GM19023 (cell line): ENCODE results near the gene CCKAR.

Experiments used
- ATAC-seq: cut with Tn5 transposase; IDR thresholded peaks from one replicate; pipeline ENCODE4 v1.9.1; 2021; ENCODE audit warnings: mild to moderate bottlenecking, moderate library complexity; ENCODE audit not compliant: unreplicated experiment

The CCKAR gene

DNA sequence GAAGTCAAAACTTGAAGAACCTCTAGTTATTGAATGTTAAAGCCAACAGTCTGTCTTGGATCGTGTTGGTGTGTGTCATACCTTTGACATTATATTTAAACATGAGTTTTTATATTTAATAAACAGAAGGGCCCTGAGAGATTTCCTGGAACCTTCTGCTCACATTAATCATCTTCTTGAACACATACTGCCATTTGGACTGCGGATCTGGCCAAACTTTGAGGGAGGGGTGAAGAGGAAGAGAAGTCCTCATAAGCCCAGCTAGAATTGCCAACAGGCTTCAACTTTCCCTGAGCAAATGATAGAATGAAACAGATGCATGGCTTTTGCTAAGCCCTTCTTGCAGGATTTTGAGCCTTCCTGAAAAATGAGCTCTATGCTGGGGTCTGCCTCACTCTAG, 27.4 kb downstream of the CCKAR start:
- ATAC-seq, result no peak

DNA sequence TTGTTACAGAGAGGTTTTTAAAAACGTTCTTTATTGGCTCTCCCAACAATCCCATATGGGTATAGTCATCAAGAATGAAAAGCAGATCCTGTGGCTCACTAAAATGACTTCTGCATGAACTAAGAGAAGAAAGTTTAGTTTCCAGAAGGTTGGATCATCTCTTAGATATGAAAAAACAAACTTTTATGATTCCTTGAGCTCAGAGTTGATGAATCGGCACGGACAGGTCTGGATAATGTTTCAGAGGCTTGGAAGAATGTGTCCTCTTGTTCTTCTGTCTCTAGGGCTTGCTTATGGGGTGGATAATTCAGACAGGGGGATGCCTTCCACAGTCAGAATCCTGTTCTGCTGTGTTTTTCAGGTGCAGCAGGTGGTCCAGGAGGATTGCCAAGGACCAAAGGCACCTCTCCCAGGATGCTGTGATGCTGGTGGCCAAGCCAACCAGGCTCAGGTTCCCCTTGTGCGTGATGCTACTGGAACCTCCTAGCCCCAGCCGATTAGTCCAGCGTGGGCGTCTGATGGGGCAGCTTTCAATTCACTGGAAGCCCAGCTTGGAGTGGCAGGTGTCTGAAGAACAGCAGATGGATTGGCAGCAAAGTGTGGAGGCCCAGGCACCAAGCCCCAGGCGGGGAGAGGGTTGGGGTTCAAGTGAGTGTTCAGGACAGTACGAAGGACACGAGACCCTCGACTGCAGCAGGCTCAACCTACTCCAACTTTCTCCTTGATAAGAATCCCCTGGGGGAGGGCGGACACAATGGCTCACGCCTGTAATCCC, 30.3 kb downstream of the CCKAR start:
- no peak for ATAC-seq

DNA sequence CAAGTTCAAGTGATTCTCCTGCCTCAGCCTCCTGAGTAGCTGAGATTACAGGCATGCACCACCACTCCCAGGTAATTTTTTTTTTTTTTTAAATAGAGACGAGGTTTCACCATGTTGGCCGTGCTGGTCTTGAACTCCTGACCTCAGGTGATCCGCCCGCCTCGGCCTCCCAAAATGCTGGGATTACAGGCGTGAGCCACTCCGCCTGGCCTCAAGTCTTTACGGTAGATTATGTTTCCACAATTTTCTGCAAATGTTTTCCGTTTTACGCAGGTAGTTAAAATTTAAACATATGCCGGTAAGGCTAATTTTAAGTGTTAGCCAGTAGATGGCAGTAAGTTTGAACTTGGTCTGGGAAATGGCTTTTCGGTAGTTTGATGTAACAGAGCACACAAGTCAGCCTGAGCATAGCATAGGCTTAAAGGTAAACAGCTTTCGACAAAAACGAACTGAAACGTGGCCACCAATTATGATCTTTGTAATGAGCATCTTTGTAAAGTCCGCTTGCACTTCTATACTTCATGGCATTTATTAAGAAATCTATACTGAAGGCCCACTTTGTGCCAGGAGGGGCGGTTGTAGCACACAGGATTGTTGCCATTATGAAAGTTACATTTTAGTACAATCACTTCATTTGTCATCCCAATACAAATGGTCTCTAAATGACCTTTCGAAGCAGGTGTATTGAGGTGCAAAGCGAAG, 31.1 kb downstream of the CCKAR start:
- ATAC-seq, result no peak

DNA sequence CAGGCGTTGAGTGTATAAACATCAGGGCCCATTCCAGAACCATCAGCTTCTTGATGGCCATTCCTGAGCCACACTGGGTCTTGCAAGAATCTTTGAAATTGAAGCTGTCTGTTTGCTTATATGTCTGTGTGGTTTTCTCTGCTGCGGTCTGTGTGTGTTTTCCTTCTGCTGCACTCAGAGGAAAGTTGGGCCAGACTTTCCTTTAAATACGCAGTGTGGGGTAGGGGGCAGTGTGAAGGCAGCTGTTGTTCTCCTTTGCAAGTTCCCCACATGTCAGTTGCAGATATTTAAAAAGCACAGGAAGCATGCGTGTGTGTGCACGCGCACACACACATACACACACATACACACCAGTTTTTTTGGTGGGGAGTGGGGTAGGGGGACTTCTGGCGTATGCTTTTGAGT, 32.1 kb downstream of the CCKAR start:
- ATAC-seq, result no peak

DNA sequence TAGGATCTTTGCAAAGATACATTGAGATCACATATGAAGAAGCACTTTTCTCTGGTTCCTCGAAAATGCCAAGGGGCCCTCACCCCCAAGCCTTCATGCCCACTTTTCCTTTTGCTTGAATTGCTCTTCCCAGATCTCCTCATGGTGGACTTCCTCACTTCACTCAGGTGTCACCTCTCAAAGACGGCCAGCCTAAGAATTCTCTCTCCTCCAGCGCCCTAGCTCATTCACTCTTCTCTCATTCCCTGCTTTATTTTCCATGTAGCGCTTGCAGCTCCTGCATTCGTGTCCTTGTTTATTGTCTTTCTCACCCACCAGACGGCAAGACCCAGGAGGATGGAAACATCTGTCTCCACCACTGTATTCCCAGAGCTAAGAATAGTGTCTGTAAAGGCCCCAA, 32.9 kb downstream of the CCKAR start:
- ATAC-seq, result no peak

DNA sequence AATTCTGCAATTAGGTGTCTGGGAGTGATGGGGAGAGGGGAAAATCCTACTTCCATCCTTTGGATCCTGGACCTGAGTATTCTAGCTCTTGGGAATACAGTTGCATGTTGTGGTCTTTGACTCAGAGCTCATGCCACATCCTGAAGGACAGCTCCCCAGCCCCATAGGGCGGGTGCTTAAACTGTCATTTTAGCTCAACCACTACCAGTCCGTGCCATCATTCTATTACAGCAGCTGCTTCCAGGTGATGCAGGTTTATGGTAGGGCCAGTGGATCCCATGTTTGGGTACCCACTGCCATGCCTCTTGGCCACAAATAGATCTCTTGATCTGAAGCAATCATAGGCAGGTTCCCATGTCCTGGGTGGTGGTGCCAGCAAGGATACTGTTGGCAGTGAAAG, 34.7 kb downstream of the CCKAR start:
- no peak for ATAC-seq

DNA sequence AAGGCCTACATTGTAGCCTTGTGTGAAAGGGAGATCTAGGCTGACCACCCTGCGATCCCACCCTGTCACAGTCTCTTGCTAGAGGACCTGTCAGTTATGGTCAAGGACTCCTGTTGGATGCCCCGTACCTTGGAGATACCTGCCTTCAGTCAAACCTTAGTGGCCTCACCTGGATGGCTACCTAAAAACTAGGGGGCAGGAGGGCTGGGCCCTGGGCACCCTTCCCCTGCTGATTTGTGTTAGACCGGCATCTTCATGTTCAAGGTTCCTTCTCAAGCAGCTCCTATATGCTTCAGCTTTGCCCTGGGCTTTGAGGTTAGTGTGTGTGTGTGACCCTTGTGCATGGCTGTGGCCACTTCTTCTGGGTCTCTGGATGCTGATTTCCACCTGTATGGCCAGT, 35.3 kb downstream of the CCKAR start:
- no peak for ATAC-seq

DNA sequence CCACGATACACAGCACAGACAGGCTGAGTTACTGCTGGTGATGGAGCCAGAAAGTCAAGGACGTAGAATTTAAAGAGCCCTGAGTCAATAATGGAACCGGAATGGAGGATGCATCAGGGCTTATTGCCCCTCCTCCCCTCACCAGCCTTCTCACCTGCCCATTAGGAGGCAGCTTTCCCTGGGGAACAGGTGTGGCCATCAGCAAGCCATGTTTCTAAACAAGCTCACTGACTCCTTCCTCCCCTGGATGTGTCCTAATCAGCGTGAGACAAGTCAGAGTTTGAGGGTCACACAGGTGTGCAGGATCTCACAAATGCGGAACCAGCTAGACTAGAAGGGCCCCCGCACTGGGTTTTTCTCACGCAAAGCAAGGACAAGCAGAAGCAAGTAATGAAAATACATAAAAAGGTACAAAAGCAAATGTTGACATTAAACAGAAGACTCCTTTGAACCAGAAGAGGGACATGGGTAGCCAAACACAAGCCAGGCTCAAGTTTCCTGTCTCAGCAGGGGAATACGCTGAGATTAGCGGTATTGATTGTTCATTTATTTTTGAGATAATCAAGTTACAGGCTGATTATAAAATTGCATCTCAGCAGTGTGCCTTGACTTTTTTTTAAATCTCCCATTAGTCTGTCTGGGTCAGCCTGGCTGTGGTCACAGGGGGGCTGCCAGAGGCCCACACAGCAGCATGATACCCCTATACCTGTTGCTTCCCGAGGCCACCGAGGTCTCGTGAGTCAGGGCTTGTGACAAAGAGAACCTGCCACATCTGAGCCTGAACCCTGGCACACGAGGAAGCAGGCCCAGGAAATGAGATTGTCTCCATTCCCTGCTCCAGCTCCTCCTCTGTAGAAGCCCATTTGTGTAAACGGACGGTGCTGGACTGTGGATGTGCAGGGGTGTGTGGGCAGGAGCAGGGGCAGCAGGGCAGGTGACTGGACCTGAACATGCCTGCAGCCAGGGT, 37.4 kb downstream of the CCKAR start:
- ATAC-seq, result no peak

DNA sequence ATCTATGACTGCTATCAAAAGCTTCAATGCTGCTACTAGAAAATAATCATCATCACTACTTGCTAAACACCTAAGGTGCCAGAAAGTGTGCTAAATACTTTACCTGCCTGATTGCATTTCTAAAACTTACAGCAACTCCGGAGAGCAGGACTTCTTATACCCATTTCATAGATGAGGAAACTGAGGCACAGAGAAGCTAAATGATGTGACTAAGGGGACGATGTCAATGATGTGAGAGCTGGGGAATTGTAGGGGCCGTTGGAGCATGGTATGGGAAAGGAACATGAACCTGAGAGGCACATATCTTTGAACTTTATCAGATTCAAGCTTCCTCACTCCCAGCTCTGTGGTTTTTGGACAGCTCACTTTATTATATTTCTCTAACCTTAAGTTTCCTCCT, 38.7 kb downstream of the CCKAR start:
- no peak for ATAC-seq

DNA sequence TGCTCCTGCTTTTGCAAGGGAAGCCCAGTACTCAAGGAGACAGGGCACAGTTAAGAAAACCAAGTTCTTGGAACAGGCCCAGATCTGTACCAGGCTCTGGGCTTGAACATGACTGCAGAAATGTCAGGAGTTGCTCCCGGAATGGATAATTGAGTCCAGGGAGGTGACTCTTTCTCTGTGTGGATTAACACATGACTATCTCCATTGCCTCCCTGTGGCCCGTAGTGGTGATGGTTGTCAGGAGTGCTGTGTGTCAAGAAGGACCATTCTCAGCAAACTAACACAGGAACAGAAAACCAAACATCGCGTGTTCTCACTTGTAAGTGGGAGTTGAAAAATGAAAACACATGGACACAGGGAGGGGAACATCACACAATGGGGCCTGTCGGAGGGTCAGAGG, 39.9 kb downstream of the CCKAR start:
- no peak for ATAC-seq

DNA sequence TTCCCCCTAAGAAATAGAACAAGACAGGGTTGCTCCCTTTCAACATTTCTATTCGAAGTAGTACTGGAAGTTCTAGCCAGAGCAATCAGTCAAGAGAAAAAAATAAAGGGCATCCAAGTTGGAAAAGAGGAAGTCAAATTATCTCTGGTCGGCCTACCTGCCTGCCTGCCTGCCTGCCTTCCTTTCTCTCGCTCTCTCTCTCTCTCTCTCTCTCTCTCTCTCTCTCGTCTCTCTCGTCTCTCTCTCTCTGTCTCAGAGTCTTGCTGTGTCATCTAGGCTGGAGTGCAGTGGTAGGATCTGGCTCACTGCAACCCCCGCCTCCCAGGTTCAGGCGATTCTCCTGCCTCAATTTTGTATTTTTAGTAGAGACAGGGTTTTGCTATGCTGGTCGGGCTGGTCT, 42.9 kb downstream of the CCKAR start:
- ATAC-seq, result no peak

DNA sequence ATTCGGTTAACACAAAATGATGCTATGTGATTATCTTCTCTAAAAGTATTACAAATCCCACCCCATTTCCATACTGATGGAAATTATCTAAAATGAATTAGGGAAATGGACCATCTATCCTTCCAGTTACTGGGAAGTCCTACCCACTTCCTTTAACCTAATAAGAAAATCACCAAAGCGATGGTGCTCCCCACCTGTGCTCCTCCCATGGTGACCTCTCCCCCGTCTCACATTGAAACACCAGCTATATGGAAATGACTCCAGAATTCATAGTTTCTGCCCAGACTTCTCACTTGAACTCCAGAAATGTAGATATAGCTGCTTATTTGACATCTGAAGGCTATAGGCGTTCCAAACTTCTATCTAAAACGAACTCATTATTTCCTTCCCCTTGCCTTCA, 48.5 kb downstream of the CCKAR start:
- ATAC-seq, result no peak

DNA sequence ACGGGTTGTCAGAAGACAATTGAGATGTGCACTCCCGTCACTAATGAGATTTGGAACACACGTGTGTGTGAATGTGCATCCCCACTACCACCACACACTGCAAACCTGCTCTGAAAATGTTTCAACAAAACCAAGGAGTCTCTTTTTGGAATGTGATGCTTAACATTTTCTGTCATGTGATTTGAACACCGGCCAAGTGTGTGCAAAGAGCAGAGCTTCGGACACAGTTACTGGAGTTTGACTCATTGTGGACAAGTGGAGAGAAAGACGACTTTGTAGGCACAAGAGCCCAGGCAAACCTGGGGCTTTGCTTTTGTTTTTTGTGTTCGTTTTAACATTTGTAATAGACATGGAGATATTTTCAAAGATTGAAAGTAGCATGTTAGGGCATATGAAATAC, 49.2 kb downstream of the CCKAR start:
- ATAC-seq, result no peak

DNA sequence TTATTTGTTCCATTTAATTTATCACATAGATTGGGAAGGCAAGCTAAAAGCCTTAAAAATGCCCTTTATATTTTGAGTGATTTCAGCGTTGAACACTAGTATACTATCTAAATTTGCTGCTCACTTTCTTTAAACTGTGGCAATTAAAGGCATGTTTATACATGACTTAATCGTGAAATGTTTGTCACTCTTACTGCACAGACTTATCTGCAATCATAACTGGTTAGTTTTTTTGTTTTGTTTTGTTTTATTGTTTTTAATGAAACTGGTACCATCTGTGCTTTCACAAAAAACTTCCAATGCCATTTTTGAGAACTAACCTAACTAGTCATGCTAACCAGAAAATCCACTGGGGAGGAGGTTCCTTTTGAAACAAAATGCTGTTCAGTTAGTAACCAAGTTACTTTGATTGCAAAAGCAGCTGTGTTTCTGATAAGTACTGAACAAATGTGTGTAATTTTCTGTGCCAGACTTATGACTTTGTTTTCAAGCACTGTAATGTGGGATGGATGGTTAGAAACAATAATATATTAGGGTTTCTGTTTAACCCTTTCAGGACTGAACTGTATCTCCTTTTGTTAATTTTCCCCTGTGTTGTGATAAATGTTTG, 56.1 kb downstream of the CCKAR start:
- no peak for ATAC-seq

DNA sequence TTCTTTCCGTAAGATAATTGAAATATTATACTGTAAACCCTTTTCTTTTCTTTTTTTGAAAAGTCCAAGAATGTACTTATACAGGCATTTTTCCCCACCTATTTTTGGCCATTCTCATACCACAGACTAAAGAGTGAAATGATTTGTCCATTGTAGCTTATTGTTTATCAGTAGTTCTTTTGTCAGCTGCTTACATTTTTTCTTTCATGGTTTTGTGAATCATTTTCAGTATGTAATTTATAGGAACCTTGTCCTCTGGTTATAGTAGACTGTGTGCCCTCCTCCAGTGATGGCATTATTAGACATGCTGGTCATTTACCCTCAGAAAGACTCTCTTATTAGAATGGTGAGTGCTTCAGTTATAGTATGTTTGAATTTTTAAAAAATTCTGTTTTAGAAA, 56.7 kb downstream of the CCKAR start:
- ATAC-seq, result no peak

DNA sequence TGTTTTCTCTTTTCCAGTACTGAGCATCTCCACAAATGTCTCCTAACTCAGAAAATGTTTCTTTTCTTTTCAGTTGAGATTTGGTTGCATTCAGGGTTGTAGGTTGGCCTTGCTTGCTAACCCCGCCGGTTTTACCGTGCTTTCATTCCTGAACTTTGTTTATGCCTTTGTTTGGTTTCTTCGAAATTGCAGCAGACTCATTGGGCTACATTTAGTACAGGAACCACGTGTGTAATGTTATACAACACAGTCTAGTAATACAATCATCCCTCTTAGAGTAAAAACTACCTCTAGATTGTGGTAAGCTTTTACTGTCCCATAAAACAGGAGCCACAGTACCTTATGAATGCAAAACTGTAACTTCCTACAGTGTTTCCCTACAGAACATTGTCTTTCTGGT, 57.9 kb downstream of the CCKAR start:
- ATAC-seq, result no peak

DNA sequence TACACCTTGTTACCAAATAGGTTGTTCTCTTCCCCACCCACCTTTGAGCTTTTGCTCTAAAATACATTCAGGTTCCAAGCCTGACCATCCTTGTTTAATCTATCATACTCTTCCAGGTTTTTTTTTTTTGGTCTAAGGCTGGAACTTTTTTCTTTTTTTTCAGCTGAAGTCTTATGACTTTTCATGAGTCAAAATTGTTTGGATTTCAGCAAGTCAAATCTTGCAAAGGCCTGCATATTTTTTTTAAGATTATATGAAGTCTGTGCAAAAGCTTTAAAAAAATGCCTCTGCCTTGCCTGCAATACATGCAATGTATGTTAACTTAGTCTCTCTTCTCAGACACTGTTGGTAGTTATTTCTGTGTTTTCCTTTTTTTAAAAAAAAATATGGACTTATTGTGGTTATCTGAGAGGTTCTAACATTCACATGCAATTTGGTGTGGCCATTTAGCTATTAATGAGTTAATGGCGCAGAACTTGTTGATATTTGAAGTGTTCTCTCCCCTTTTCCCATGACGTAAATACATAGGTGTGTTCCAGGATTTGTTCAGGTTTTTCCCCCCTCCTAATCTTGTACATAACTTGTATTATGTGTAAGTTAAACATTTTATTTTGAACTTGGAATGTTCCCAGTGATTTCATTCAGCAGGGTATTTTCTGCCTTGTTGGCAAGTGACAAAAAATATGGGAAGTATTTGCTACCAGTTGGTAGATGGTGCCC, 58.7 kb downstream of the CCKAR start:
- no peak for ATAC-seq
